ENCODE data around the gene TDG.

The TDG gene

DNA sequence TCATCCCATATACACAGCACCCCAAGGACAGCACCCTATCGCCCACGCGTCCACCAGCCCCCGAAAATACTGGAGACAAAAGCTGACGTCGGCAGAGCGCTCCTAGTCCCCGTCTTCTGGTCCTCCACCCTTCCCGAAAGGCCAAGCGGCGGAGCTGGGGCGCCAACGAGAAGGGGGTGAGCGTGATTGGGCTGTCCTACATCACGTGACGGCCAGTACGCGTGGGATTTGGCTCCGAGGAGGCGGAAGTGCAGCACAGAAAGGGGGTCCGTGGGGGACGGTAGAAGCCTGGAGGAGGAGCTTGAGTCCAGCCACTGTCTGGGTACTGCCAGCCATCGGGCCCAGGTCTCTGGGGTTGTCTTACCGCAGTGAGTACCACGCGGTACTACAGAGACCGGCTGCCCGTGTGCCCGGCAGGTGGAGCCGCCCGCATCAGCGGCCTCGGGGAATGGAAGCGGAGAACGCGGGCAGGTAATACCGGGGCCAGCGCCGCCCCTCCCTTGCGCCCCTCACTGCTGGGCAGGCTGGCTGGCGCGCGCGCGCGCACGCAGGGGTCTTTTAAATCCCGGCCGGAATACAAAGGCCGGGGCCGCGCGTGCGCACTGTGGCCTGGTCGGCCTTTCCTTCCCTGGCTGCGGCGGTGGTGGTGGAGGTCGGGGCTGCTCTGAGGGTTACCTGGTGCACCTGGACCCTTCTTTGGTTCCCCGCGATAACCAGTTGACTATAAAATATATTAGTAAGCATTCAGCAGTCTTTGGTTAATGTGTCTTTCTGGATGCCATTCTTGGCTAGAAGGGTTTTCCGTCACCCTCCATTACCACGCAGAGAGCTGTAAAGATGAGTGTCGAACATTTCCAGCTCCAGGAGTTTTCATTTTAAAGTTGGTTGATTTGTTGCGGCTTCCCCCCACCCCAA lies at the start of gene TDG:
TSS of gene TDG (plus strand) at position 283 of the 915 bp plus-strand sequence. CDS start at position 449, 166 bp downstream.
- DNase-seq (ENCODE audit: low read depth), result peak; percentile 99
- TF ChIP-seq CTCF (IDR thresholded peaks at IDR 0.05; ENCODE audit: low read length, missing control alignments), result no peak
- H3K4me3 ChIP-seq (replicated peaks; ENCODE audit: low read depth, low read length), result peak within 1 kb of the TSS; percentile 99

DNA sequence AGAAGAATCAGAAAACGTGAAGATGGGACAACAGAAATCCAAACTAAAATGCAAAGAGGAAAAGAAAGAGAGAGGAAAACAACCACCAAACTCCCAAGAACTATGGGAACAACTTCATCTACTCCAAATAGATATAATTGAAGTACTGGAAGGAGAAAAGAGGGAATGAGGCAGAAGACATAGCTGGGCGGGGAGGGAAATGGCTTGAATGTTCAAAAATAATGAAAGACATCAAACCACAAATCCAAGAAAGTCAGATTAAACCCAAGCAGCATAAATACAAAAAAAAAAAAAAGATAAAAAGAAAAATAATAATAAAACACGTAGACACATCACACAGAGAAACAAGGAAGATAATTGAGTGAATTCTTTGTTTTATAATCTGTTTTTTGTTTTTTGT lies 47.8 kb upstream of the TDG start:
- DNase-seq (ENCODE audit: low read depth), result no peak
- no peak overlapping the region for H3K4me3 ChIP-seq (replicated peaks; ENCODE audit: low read depth, low read length)
- no peak for TF ChIP-seq CTCF (IDR thresholded peaks at IDR 0.05; ENCODE audit: low read length, missing control alignments)

DNA sequence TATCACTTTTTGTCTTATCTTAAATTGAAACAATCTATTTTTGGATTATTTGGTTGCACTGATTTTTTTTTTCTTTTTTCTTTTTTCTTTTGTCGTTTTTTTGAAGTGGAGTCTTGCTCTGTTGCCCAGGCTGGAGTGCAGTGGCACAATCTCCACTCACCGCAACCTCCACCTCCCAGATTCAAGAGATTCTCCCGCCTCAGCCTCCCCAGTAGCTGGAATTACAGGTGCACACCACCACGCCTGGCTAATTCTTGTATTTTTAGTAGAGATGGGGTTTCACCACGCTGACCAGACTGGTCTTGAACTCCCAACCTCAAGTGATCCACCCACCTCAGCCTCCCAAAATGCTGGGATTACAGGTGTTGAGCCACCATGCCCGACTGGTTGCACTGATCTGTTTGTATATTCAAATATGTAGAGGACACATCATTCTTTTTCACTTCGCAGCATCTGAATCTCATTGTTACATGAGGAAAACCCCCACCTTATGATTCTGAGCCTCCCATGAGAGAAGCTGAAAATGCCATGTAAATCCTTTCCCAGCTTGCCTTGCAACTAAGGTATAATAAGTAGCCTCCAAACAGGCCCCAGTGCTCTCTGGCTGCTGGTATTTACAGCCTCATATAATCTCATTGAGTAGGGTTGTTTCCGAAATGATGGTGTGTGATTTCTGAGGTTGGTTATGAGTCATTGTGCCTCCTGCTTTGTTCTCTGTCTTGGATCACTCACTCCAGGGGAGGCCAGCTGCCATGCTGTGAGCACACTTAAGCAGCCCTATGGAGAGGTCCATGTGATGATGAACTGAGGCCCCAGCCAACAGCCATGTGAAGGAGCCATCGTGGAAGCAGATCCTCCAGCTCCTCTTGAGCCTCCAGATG lies 40.7 kb upstream of the TDG start:
- H3K4me3 ChIP-seq (replicated peaks; ENCODE audit: low read depth, low read length), result no peak overlapping the region
- TF ChIP-seq CTCF (IDR thresholded peaks at IDR 0.05; ENCODE audit: low read length, missing control alignments), result no peak
- DNase-seq (ENCODE audit: low read depth), result peak; percentile 82

GRCh38 chr12:103928682-103929045 lies 37.0 kb upstream of the TDG start:
- no peak for DNase-seq (ENCODE audit: low read depth)
- TF ChIP-seq CTCF (IDR thresholded peaks at IDR 0.05; ENCODE audit: low read length, missing control alignments), result no peak
- peak overlapping the region; percentile 66 for H3K4me3 ChIP-seq (replicated peaks; ENCODE audit: low read depth, low read length)

DNA sequence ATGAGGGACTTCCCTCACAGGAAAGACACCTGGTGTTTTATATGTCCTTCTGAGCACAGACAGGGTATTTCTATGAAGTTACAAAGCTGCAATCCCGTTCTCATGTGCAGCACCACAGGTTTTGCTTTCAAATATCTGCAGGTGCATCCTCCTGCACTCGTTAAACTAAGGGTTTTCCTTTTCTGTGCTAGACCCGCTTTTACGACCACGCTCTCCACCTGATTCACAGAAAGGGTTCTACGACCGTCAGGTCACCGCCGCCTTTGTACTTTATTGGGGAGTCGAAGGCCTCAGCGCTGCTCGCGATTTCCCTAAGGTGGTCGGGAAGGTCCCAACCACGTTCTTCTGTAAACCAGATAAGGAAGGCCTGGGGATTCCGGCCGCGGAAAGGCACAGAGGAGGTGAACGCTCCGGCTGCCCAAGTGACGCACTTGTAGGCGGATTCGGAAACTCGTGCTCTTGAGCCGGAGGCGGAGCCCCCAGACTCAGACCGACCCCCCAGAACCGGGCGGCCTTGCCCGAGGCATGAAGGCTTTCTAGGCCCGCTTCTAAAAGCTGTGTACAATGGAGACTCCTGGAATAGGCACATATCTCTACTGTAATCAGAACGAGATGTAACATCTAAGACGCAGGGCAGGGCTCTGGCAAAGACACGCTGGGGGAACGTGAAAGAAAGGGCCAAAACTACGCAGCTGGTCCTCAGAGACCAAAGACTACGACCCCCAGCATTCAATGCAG lies 36.5 kb upstream of the TDG start:
- peak; percentile 93 for DNase-seq (ENCODE audit: low read depth)
- peak overlapping the region; percentile 66 for H3K4me3 ChIP-seq (replicated peaks; ENCODE audit: low read depth, low read length)
- no peak for TF ChIP-seq CTCF (IDR thresholded peaks at IDR 0.05; ENCODE audit: low read length, missing control alignments)

DNA sequence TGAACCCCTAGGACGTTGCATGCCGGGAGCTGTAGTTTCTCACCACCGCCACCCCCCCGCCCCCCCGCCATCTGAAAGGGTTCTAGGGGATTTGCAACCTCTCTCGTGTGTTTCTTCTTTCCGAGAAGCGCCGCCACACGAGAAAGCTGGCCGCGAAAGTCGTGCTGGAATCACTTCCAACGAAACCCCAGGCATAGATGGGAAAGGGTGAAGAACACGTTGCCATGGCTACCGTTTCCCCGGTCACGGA lies 36.0 kb upstream of the TDG start:
- H3K4me3 ChIP-seq (replicated peaks; ENCODE audit: low read depth, low read length), result peak overlapping the region; percentile 66
- DNase-seq (ENCODE audit: low read depth), result no peak
- TF ChIP-seq CTCF (IDR thresholded peaks at IDR 0.05; ENCODE audit: low read length, missing control alignments), result no peak
